NAMALWA (cell line): ENCODE results near the gene CLTCL1.
"Not testable (repeated sequence)": the region's sequence is repeated elsewhere in the genome, so short reads cannot be mapped to it uniquely, and the experiment has no call there.

Experiments used
- DNase-seq: peaks from one replicate; pipeline ENCODE4 v3.0.0-alpha.2; 2015; ENCODE audit warnings: low spot score

CLTCL1 gene

GRCh38 chr22:19290400-19291217 is 910 bp downstream of the CLTCL1 start:
- DNase-seq = peak; percentile 30

GRCh38 chr22:19289475-19290161 is 1.9 kb downstream of the CLTCL1 start:
- no peak for DNase-seq

GRCh38 chr22:19287889-19288288 is 3.6 kb downstream of the CLTCL1 start:
- DNase-seq = no peak

- DNase-seq = no peak
Observed at GRCh38 chr22:19287076-19287707, 4.3 kb downstream of the CLTCL1 start.

GRCh38 chr22:19285831-19286230 is 5.7 kb downstream of the CLTCL1 start:
- no peak for DNase-seq

GRCh38 chr22:19279143-19279542 is 12.4 kb downstream of the CLTCL1 start:
- not testable (repeated sequence) for DNase-seq

GRCh38 chr22:19277785-19278184 is 13.7 kb downstream of the CLTCL1 start:
- DNase-seq = no peak

GRCh38 chr22:19275919-19276600 is 15.5 kb downstream of the CLTCL1 start:
- DNase-seq = no peak

- DNase-seq = no peak
Observed at GRCh38 chr22:19275513-19275912, 16.0 kb downstream of the CLTCL1 start.

- no peak for DNase-seq
Observed at GRCh38 chr22:19275104-19275503, 16.4 kb downstream of the CLTCL1 start.

- no peak for DNase-seq
Observed at GRCh38 chr22:19271856-19272535, 19.5 kb downstream of the CLTCL1 start.

- no peak for DNase-seq
Observed at GRCh38 chr22:19271273-19271855, 20.2 kb downstream of the CLTCL1 start.

GRCh38 chr22:19270873-19271272 is 20.6 kb downstream of the CLTCL1 start:
- DNase-seq = no peak

GRCh38 chr22:19266547-19267086 is 24.9 kb downstream of the CLTCL1 start:
- no peak for DNase-seq

GRCh38 chr22:19265779-19266178 is 25.7 kb downstream of the CLTCL1 start:
- DNase-seq = no peak

- DNase-seq = no peak
Observed at GRCh38 chr22:19260804-19261203, 30.7 kb downstream of the CLTCL1 start.

GRCh38 chr22:19260194-19260593 is 31.3 kb downstream of the CLTCL1 start:
- no peak for DNase-seq

GRCh38 chr22:19258968-19259288 is 32.6 kb downstream of the CLTCL1 start:
- not testable (repeated sequence) for DNase-seq

- no peak for DNase-seq
Observed at GRCh38 chr22:19258371-19258770, 33.1 kb downstream of the CLTCL1 start.

GRCh38 chr22:19256362-19256761 is 35.2 kb downstream of the CLTCL1 start:
- not testable (repeated sequence) for DNase-seq

GRCh38 chr22:19253143-19253542 is 38.4 kb downstream of the CLTCL1 start:
- DNase-seq = no peak
